ENCODE data around the gene UTP3.

DNA sequence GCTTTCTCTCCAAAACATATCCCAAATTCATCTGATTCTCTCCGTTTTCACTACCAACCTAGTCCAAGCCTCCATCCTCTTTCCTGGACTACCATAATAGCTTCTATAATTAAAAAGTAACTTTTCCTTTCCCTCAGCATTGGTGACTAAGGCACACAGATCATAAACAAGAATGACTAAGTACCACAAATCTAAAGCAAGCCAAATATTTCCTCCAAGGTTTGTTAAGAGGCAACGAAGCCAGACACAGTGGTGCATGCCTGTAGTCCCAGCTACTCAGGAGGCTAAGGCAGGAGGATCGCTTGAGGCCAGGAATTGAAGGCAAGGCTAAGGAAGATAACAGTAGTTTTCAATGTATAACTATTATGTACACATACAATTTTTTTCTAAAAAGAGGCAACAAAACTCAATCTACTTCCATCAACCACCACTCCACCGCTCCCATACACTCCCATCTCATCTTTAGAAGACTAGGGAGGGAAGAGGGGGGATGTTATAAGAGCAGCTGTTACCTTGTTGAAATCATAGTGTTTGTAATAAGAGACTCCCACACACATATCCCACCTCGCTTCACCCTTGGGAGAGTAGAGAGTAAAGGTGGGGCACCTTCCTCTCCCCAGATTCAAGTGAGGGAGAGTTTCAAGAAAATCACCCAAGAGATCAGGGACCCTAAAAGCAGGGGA, 17.9 kb upstream of the UTP3 start:
- TF ChIP-seq, protein P1, sequence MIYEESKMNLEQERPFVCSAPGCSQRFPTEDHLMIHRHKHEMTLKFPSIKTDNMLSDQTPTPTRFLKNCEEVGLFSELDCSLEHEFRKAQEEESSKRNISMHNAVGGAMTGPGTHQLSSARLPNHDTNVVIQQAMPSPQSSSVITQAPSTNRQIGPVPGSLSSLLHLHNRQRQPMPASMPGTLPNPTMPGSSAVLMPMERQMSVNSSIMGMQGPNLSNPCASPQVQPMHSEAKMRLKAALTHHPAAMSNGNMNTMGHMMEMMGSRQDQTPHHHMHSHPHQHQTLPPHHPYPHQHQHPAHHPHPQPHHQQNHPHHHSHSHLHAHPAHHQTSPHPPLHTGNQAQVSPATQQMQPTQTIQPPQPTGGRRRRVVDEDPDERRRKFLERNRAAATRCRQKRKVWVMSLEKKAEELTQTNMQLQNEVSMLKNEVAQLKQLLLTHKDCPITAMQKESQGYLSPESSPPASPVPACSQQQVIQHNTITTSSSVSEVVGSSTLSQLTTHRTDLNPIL (CRISPR knock-in tag; IDR thresholded peaks at IDR 0.05; ENCODE audit: low read depth) = no peak
- TF ChIP-seq ZNF565 (CRISPR knock-in tag; conservative IDR thresholded peaks at IDR 0.05; ENCODE audit: low read depth) (no peak), ZFP30 (CRISPR knock-in tag; IDR thresholded peaks at IDR 0.05) (no peak)
- TF ChIP-seq, protein P2, sequence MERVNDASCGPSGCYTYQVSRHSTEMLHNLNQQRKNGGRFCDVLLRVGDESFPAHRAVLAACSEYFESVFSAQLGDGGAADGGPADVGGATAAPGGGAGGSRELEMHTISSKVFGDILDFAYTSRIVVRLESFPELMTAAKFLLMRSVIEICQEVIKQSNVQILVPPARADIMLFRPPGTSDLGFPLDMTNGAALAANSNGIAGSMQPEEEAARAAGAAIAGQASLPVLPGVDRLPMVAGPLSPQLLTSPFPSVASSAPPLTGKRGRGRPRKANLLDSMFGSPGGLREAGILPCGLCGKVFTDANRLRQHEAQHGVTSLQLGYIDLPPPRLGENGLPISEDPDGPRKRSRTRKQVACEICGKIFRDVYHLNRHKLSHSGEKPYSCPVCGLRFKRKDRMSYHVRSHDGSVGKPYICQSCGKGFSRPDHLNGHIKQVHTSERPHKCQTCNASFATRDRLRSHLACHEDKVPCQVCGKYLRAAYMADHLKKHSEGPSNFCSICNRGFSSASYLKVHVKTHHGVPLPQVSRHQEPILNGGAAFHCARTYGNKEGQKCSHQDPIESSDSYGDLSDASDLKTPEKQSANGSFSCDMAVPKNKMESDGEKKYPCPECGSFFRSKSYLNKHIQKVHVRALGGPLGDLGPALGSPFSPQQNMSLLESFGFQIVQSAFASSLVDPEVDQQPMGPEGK (CRISPR knock-in tag; IDR thresholded peaks at IDR 0.05; ENCODE audit: borderline replicate concordance) = no peak
